T47D (cell line): ENCODE data around the gene GADD45A.

Experiments
- DNase-seq, 2 experiments: peaks; one replicate each; pipeline versions ENCODE4 v3.0.0 to v3.0.0-alpha.2; 2011 to 2012; ENCODE audit warnings: low read depth in 1 of 2, low spot score in 1 of 2
- JUND ChIP-seq: IDR thresholded peaks from 2 replicates; pipeline ENCODE4 v1.6.1; 2012; ENCODE audit warnings: low read depth
- in situ Hi-C: cut with HindIII; loops from 2 replicates; pipeline ENCODE4 v1.10.0; 2016; ENCODE audit warnings: low sequenced_read_pairs, low pct_unique_long_range_greater_than_20kb

Gene GADD45A

GRCh38 chr1:67735806-67736627, 51.0 kb downstream of the GADD45A start:
- in situ Hi-C loops, result no loop called here
- DNase-seq, result no peak
- no peak for TF ChIP-seq JUND

- TF ChIP-seq JUND, result no peak
- DNase-seq, result no peak
- in situ Hi-C loops, result no loop called here
Measured at GRCh38 chr1:67736750-67737149, 51.7 kb downstream of the GADD45A start.

- in situ Hi-C loops, result no loop called here
- no peak for DNase-seq
Measured at GRCh38 chr1:67737875-67738274, 52.9 kb downstream of the GADD45A start.

More at GRCh38 chr1:67737875-67738274, 52.9 kb downstream of the GADD45A start:
- no peak for TF ChIP-seq JUND
